ENCODE measurements around the gene KCNK7.
"Not testable (repeated sequence)": the region's sequence is repeated elsewhere in the genome, so short reads cannot be mapped to it uniquely, and the experiment has no call there.

The KCNK7 gene, protein sequence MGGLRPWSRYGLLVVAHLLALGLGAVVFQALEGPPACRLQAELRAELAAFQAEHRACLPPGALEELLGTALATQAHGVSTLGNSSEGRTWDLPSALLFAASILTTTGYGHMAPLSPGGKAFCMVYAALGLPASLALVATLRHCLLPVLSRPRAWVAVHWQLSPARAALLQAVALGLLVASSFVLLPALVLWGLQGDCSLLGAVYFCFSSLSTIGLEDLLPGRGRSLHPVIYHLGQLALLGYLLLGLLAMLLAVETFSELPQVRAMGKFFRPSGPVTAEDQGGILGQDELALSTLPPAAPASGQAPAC

GRCh38 chr11:65595543-65596281, at the start of gene KCNK7:
TSS of gene KCNK7 (minus strand) at chr11:65595800. CDS start at chr11:65595772, 28 bp downstream.
- FAIRE-seq, result no peak

- no peak for FAIRE-seq
These were observed 49.2 kb upstream of the KCNK7 start for GRCh38 chr11:65644837-65645236.

GRCh38 chr11:65643971-65644370, 48.4 kb upstream of the KCNK7 start:
- FAIRE-seq, result no peak

DNA sequence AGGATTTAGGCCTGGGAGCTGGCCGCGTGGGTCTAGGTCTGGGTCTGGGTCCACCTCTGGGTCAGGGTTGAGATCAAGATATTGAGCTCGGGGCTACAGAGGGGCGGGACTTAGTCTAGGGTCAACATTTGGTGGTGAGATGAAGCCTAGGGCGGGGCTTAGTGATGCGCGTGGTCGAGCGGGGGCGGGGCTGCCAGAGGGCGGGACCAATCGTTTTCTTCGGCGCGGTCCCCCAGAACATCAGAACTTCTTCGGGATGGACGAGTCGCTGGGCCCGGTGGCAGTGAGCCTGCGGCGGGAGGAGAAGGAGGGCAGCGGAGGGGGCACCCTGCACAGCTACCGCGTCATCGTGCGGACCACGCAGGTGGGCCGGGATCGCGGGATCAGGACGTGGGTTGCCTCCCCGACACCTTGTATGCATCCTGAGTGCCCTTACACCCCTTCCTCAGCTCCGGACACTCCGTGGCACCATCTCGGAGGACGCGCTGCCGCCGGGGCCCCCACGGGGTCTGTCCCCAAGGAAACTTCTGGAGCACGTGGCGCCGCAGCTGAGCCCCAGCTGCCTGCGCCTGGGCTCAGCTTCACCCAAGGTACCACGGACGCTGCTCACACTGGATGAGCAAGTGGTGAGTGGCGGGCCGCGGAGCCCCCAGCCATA, 46.5 kb upstream of the KCNK7 start:
- no peak for FAIRE-seq

- no peak for FAIRE-seq
These were observed 45.9 kb upstream of the KCNK7 start for GRCh38 chr11:65641297-65642013.

- no peak for FAIRE-seq
These were observed 45.1 kb upstream of the KCNK7 start for GRCh38 chr11:65640483-65641296.

GRCh38 chr11:65639623-65640482, 44.3 kb upstream of the KCNK7 start:
- FAIRE-seq, result no peak

DNA sequence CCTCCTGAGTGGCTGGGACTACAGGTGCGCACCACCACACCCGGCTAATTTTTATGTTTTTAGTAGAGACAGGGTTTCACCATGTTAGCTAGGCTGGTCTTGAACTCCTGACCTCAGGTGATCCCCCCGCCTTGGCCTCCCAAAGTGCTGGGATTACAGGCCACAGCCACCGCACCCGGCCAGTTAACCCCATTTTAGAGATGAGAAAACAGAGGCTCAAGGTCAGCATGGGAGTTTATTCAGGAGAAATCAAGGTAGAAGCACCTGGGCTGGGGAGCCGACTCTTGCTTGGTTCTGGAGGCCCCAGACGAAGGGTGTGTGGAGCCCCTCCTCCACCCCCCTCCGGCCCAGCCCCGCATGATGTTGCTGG, 43.6 kb upstream of the KCNK7 start:
- not testable (repeated sequence) for FAIRE-seq

DNA sequence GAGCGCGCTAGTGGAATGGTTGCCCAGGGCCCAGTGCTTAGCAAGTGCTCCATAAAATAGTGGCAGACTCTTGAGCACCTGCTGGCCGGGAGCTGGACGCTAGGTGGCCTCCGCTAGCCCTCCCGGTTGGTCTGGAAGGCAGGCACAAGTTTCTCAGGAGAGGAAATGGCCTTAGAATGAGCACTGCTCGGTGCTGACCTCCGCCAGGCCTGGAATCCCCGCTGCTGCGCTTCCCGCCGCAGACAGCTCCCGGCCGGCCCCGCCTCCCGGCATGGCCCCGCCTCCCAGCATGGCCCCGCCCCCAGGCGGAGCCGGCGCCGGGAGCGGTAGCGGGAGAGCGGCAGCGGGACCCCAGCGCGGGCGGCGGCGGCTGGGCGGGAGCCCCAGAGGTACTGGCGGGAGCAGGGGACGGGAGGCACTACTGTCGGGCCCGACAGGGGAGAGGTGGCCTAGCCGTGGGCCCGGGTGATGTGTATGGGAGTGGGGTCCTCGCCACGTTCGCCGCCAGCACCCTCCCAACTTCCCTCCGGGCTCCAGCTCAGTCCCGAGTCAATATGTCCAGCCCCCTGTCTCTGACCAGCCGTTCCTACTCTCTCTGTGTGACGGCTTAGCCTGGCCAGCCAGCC, 42.3 kb upstream of the KCNK7 start, which contains the start of gene SIPA1:
SIPA1 (plus strand) TSS at position 308 of the 626 bp plus-strand sequence. CDS start 2,821 bp downstream, outside the sequence.
- no peak for FAIRE-seq

DNA sequence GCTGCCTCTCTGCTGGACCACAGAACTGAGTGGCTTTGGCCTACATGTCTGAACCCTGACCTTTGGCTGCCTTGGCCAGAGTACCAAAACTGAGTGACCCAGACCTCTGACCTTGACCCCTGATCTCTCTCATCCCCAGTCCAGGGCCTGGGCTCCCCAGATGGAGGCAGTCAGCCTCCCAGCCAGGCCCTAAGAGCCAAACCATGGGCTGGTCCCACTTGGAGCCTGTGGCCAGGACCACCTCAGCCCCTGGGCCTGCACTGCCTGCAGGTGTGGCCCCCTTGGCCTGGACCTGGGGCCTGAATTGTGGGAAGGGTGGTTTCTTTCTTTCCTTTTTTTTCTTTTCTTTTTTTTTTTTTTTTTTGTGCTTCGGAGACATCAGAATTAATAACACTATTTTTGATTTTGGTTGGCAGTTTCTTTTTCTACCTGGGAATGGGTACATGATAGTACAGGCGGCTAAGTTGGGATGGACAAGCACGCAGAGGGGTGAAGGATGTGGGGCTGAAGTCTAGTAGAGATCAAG, 41.5 kb upstream of the KCNK7 start:
- FAIRE-seq, result no peak

GRCh38 chr11:65636108-65637031, 40.8 kb upstream of the KCNK7 start:
- no peak for FAIRE-seq

- FAIRE-seq, result no peak
These were observed 39.5 kb upstream of the KCNK7 start for GRCh38 chr11:65634905-65635731.

- FAIRE-seq, result no peak
These were observed 38.8 kb upstream of the KCNK7 start for GRCh38 chr11:65634440-65634839.

DNA sequence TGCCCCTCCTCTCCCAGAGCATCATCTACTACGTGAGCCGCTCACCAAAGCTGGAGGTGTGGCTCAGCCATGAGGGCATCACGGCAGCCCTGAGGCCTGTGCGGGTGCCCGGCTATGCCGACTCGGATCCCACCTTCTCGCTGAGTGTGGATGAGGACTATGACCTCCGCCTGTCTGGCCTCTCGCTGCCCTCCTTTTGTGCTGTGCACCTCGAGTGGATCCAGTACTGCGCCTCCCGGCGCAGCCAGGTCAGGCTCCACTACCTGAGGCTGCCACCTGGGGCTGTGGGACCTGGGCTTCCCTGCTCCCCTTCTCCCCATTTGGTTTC, 38.5 kb upstream of the KCNK7 start:
- no peak for FAIRE-seq

DNA sequence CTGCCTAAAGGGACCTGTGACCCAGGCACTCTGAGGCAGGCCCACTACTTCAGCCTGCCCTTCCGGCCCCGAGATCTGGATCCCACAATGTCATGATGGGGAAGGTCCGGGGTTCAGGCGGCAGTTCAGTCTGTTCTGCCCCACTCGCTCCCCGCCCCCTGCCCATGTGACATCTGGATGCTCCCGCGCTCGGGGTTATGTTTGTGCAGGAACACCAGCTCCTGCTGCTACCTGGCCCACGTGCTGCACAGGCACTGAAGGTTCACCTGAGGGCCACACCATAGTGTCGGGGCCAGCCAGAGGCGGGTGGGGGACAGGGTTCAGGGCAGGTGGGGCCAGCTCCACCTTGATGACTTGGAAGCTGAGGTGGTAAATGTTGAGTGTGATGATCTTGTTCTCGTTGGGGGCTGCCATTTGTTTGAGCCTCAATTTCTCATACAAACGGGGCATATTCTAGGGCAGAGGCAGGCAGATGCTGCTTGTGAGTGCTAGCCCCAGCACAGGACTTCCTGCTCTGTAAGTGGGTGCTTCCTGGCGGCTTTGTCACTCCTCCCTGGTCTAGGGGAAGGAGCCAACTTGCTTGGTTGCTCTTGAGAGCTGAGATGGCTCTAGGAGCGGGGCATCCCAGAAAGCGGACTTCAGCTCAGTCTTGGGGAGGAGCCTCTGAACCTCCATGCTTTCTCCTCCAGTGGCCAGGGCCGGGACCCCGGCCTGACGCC, 37.9 kb upstream of the KCNK7 start:
- no peak for FAIRE-seq

- FAIRE-seq, result no peak
These were observed 34.6 kb upstream of the KCNK7 start for GRCh38 chr11:65630215-65630614.

GRCh38 chr11:65629579-65629978, 34.0 kb upstream of the KCNK7 start:
- FAIRE-seq, result no peak

- FAIRE-seq, result no peak
These were observed 31.6 kb upstream of the KCNK7 start for GRCh38 chr11:65627202-65627601.

All from A204.1 (cell line).